ENCODE data around the gene AK4. TPM values are rescaled to one million over a fixed set of nuclear protein-coding genes. Genes with fewer than 3 reads are reported as not detected.
A peak's percentile ranks its signal among the peaks of the same experiment; 100 is the strongest.
"Not testable (repeated sequence)": the region's sequence is repeated elsewhere in the genome, so short reads cannot be mapped to it uniquely, and the experiment has no call there.

The AK4 gene
- 1 to 10 TPM; 1.8 to 3.7 (median 3.0) TPM for polyA plus RNA-seq (ENCODE audit: insufficient read depth in 1 of 5, insufficient read length in 5 of 5, low replicate concordance in 1 of 5)
- long read RNA-seq, donor 1 = 0 reads
- long read RNA-seq, donor 2 = 0 reads
- long read RNA-seq, donor 3 = 0 reads
- long read RNA-seq, donor 4 = 0 reads
- long read RNA-seq, donor 5, partial matches to known transcripts = 0 of 1 reads
- long read RNA-seq, donor 5, other reads (novel, unspliced or antisense) = 0 of 1 reads
- long read RNA-seq, donor 6, partial matches to known transcripts = 0 of 1 reads
- long read RNA-seq, donor 6, other reads (novel, unspliced or antisense) = 0 of 1 reads
- long read RNA-seq, donor 7 = 0 reads
- long read RNA-seq, donor 8 = 0 reads

DNA sequence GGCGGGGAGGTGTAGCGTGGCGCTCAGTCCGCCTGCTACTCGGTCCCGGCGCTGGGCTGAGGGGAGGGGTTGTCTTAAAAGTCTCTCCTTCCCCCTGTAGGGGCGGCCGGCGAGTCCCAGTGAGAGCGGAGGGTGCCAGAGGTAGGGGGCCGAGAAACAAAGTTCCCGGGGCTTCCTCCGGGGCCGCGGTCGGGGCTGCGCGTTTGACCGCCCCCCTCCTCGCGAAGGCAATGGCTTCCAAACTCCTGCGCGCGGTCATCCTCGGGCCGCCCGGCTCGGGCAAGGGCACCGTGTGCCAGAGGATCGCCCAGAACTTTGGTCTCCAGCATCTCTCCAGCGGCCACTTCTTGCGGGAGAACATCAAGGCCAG lies at the start of gene AK4:
AK4 (plus strand) TSS at position 26 of the 370 bp plus-strand sequence; CDS start at position 231, 205 bp downstream.
- DNase-seq = not testable (repeated sequence)

DNA sequence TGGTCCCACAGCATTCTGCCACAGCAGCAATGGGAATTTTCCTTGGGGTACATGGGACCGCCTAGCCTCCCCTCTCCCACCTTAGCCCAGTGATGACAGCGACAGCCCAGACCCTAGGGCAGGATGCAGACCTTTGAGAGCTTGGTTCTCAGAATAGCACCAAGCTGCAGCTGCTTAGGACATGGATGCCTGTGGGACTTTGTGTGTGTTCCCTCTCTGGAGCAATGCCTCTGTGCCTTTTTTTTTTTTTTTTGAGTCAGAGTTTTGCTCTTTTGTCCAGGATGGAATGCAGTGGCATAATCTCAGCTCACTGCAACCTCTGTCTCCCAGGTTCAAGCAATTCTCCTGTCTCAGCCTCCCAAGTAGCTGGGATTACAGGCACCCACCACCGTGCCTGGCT lies 44.2 kb upstream of the AK4 start:
- no peak for DNase-seq

DNA sequence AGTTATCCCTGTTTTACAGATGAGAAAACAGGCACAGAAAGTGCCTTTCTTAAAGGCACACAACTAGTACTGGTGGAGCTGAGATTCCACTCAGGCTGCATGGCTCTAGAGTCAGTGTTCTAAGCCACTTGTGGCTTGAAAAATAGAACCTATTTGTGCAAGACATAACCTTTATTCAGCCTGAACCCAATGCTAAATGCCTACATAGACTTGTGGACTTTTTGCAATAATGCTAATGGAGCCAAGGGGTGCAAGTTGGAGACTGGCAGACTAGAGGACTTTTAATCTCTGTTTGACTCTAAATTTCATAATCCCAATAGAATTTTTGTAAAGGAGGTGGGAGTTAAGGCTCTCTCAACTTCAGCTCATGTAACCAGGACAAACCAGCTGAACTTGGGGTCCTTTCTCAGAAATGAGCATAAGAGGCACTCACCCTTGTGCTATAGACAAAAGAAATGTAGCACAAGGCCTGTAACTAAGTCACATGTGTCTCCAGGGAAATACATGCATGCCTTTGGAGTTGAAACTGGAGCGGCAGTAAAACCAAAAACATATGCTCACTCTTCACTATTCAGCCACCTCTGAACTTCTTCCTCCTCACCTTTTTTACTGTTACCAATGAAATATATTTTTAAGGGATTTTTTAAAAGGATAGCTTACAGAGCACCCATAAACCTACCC lies 43.0 kb upstream of the AK4 start:
- no peak for DNase-seq

DNA sequence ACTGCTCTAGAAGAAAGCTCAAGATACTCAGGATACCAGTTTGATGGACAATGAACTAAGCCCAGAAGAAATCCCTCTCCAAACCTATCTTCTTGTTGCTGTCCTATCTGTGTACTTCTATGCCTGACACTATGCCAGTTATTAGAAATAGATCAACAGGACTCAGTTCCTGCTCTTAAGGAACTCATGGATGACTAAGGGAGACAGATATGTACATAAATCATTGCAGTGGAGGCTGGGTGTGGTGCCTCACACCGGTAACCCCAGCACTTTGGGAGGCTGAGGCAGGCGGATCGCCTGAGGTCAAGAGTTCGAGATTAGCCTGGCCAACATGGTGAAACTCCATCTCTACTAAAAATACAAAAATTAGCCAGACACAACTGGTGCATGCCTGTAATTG lies 42.4 kb upstream of the AK4 start:
- DNase-seq = no peak

DNA sequence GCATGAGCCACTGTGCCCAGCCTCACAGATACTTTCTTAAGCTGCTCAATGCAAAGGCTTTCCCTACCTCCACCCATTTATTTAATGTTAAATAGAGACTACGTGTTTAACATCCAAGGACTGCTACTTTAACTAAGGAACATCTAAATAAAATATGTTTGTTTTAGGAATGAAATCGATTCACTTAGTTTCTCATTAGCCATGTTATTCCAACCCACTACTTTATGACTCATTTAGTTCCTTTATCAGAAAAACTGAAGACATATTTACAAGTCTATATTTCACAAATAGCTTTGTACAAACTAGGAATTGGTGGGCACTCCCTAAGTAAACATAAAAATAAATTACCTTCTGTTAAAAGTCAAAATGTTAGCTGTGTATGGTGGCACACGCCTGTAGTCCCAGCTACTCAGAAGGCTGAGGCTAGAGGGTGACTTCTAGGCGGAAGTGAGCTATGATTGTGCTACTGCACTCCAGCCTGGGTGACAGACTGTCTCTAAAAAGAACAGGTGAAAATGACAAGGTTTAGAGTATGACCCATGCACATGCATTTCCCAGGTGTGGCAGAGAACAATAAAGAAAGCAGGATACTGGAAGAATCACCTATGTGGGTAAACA lies 39.9 kb upstream of the AK4 start:
- no peak for DNase-seq

DNA sequence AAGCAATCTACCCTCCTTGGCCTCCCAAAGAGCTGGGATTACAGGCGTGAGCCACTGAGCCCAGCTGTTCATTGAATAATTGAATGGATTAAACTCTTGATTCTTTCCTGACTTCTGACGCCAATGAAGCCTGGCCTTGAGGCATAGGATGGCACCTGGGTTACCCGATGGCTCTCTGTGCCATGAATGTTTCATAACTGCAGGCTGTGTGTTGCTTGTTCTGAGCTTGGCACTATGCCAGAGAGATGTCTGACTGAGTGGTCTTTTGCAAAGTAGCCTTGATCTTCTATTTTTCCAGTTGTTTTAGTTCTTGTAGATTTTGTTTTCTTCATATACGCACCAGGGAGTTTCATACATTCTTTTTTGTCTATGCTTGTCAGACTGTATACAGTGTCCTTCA lies 38.5 kb upstream of the AK4 start:
- DNase-seq = no peak

DNA sequence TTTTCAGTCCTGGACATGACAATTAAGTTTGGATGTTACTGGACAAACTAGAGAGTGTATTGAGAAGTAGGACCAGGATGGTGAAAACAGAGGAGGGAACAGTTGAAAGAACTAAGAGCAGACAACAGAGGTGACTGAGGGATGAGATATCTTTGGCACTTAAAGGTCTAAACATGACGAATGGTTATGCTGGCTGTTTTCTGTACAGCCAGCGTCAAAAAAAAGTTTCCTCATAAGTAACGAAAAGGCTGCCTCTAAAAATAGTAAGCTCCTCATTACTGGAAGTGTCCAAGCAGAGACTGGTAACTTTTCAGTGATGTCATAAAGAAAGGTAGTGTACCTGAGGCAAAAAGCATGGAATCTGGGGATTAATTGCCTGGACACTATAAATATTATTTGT lies 35.2 kb upstream of the AK4 start:
- DNase-seq = no peak

DNA sequence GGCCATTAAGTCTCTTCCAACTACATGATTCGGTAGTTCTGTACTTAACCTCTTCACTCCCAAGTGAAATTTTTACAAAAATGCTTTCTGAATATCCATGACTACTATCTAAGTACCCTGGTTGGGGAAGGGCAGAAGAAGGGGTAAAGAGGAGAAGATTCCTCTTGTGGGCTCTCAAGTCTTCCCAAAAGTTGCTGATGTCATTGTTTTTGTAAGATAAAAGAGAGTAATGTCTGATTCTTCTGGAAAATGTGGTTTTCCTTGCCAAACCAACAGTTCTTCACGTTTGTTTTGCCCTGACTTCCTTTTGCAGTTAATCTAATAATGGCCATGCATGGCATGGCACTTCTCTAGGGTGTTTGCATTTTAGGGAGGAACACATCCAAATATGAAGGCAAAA lies 34.7 kb upstream of the AK4 start:
- no peak for DNase-seq

DNA sequence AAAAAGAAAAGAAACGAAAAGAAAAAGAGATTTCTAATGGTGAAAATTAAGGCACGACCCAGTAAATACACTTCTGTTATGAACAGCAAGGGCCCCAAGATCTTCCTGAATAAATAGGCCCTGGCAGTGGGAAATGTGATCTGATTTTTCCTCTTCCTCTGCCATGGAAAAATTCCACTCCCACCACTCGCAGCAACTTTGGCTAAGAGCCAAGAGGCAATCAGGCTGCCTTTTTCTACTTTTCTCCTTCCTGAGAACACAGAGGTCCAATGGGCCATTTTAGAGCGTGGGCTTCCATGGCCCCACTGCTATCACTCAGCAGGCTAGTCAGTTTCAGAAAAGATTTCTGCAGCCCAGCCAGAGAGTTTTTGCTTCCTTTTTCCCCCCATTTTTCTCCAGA lies 33.7 kb upstream of the AK4 start:
- DNase-seq = peak; percentile 45 to 53

DNA sequence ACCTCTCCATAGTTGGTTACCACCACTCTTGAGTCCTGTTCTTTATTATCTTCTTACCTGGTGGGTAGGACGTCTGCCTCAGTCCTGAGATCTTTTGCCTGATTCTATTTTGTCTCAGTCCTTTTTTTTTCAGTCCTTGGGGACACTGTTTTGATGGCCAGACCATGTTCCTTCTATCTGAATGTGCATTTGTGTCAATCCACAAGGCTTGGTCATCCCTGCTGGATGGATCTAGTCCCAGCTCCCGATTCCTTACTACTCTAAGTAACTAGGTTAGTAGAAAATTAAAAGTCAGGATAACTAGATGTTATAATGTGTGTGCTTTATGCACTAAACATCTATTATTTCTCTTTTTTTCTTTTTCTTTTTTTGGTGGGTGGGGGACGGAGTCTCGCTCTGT lies 28.1 kb upstream of the AK4 start:
- no peak for DNase-seq

DNA sequence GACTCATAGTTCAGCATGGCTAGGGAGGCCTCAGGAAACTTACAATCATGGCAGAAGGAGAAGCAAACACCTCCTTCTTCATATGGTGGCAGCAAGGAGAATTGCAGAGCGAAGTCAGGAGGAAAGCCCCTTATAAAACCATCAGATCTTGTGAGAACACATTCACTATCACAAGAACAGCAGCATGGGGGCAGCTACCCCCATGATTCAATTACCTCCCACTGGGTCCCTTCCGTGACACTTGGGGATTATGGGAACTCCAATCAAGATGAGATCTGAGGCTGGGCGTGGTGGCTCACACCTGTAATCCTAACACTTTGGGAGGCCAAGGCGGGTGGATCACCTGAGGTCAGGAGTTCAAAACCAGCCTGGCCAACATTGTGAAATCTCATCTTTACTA lies 18.9 kb upstream of the AK4 start:
- DNase-seq = not testable (repeated sequence)

DNA sequence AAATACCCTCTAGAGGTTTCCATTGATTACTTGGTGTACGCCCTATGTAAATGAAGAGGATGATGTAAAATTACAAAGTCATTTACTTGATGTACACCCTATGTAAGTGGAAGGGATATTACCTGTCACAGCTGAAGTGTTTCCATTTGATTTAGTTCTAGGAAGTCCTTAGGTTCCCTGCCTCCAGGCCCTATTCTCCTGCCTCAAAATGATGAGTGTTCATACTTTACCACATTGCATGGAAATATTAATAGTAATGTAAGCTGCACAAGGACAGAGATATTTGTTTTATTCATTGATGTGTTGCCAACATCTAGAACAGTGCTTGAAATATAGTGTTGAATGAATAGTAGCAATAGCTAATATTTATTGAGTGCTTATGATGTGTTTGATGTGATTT lies 9.5 kb upstream of the AK4 start:
- DNase-seq = no peak

DNA sequence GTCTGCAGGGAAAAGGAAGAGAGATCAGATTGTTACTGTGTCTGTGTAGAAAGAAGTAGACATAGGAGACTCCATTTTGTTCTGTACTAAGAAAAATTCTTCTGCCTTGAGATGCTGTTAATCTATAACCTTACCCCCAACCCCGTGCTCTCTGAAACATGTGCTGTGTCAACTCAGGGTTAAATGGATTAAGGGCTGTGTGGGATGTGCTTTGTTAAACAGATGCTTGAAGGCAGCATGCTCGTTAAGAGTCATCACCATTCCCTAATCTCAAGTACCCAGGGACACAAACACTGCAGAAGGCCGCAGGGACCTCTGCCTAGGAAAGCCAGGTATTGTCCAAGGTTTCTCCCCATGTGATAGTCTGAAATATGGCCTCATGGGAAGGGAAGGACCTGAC lies 8.2 kb upstream of the AK4 start:
- not testable (repeated sequence) for DNase-seq

DNA sequence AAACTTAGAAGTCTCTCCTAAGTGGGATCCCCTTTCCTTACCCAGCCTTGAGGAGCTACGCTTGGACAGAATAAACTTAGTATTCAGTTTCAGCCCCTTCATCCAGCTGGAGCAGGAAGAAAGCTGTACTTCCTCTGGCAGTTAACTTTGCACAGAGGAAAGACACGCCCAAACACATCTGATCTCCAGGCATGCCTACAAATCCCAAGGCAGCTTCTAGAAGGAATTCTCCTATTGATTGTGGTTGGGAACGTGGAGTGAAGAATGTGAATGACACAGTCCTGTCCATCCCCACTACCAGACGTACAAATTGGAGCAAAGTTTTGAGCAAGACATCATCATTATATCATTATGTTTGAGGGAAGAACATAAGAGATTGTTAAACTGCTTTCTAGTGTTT lies 6.6 kb upstream of the AK4 start:
- no peak for DNase-seq

DNA sequence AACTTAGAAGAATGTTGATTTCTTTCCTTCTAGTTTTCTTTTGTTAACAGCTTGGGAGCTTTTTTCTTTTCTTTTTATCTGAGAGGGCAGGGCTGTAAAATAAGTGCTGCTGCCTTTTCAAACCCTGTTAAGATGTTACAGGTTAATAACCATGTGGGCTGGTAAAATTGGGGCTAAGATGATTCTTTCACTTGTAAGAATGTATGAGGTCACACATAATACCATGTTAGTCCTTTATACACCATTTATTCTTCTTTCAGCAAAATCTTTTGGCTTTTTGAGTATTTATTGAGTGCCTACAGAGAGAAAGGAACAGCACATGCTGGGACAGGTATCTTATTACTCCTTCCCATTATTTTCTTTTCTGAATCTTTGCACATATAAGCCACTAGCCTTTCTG lies 6.1 kb upstream of the AK4 start:
- DNase-seq = no peak

DNA sequence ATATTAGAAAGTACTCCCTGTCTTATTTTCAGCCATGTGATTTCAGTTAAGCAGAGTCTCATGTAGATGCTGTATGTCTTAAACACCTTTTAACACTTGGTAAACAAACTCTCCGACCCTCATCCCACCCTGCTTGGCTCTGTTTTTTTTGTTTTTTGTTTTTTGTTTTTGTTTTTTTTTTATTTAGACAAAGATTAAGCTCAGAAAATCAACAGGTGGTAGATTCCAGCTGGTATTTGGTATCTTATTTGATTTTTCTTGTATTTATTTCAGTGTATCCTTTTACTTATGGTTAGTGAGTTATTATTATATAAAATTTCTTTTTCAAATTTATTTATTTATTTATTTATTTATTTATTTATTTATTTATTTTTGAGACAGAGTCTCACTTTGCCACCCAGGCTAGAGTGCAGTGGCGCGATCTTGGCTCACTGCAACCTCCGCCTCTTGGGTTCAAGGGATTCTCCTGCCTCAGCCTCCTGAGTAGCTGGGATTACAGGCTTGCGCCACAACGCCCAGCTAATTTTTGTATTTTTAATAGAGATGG lies 4.8 kb upstream of the AK4 start:
- DNase-seq = not testable (repeated sequence)

DNA sequence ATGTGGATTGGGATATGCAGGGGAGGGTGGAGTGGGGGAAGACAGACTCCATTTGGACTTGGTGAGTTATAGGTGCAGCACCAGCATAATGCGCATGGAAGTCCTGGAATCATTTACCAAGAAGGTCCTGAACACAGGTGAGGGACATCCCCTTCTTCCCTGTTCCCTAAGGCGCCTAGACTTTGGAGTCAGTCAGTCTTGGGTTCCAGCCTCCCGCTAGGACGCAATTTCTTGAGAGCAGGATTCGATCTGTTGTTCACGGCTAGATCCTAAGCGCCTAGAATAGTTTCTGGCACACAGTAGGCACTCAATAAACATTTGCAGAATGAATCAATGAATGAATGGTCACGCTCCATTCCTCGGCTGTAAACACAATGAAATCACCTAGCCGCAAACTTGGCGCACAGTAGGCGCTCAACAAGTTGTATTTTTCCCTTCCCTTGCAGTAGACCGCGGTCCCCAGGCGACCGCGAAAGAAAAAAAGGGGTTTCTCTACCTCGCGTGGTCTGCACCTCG lies 1.0 kb upstream of the AK4 start:
- no peak for DNase-seq

DNA sequence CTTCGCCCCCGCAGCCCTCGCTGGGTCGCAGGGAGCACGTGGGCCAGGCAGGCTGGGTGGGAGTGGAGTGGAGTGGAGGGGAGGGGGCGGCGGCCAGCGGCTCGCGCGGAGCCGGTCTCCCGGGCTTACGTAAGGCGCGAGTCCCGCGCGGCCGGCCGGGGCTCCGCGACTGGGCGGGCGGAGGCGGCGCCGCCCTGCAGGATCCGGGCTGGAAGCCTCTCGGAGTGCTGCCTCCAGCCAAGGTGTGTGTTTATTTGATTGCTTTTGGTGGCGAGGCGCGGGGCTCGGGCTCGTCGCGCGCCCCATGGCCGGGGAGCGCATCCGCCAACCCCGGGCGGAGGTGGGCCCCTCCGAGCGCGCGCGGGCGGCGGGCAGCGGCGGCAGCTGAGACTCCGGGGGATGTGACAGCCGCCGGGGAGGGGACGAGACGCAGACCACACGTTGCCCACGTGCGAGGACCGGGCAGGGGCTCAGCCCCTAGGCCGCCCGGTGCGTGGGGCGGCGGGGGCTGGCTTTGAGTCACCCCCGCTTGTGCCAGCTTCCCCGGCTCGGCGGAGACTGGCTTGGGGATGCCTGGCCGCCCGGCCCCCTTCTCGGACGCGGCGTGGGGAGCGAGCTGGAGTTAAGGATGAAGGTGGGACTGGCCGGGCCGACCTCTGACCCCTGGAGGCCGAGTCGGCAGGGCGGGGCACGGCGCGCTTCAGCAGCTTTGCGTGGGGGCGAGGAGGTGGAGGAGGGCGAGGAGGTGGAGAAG lies 402 bp upstream of the AK4 start:
- DNase-seq = no peak

DNA sequence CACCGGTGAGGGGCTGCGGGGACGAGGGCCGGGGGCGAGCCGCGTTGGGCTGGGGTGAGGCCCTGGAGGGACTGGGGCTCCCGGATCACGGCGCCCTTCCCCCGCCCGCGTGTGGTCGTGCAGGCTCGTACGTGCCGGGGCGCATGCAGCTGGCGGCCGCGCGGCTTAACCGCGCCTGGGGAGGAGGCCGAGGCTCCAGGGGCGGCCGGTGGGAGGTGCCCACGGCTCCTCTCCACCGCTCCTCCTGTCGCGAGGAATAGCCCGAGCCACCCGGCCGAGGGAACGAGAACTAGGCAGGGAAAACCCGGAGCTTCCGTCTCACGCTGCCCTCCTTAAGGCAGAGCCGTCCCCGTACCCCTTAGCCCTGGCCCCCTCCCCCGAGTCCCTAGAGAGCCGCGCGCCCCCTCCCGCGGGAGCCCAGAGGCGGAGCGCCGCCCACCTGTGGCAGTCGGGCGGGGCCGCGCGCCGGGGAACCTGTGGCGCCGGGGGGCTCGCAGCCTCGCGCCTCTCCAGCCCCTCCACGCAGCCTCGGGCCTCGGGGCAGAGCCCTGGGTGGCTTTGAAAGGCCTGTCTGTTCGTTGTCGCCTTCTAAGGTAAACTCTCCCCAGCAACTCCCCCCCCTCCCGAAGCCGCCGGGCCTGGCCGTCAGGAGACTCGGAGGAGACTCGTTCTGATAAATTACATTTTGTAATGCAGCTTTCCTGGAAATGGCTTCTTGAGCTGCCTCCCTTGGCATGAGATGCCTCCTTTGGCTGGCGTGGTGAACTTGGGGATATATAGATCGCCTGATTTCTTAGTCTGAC lies 746 bp downstream of the AK4 start:
- DNase-seq = no peak

DNA sequence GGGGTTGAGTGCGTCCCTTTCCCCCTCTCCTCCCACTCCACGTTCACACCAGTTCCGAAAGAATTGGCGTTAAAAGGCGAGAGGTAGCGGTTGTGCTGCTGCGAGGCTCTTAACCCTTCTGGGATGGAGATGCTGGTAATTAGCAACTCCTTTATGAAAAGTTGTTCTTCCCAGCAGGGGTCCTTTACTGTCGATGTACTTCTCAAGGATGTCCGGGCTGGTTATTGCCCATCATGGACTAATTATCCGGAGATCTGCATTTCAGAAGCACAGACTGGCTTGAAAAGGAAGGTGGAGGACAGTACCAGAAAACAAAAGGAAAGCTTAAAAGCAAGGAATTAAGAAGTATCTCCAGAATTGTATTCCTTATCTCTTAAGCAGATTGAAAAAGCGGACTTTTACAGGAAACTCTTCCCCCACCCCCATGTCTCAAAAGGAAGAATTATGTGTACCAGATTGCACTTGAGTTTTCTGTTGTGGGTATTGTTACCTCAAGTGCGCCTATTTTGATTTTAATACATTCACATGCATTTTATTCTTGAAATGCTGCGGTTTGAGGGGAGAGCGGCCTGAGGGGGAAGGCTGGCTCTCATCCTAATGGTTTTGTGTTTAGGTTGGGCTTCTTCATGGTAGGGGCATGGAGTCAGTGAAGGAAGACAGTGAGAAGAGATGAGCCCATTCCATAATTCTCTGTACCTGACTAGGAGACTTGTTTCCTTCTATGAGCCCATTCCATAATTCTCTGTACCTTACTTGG lies 1.5 kb downstream of the AK4 start:
- no peak for DNase-seq

All from right lung (tissue), 10 donors.